Calu3 (cell line): ENCODE results near the gene SPART. TPM values are rescaled to one million over a fixed set of nuclear protein-coding genes. Genes with fewer than 3 reads are reported as not detected.

Experiments
- BruUV-seq: library from RNA; stranded (reverse); fragments of 400-500 nt; replicated peaks from 2 replicates; lab custom pipeline; 2021; lab: Mats Ljungman, UMichigan
- CTCF ChIA-PET: fragments of 300-600 bp; sonication (Branson Sonifier 250); formaldehyde crosslinking; loops from one replicate; lab custom pipeline; 2022; ENCODE audit warnings: antibody characterized with exemption; lab: Charles Lee
- DNase-seq: peaks from one replicate; pipeline ENCODE4 v3.0.0; 2022
- H3K27ac Mint-ChIP-seq: one replicate; pipeline ENCODE4 v1.8.0; 2022; ENCODE audit warnings: mixed read lengths; ENCODE audit not compliant: unreplicated experiment
- H3K27me3 Mint-ChIP-seq: one replicate; pipeline ENCODE4 v1.8.0; 2022; ENCODE audit warnings: mixed read lengths; ENCODE audit not compliant: unreplicated experiment
- H3K36me3 Mint-ChIP-seq: one replicate; pipeline ENCODE4 v1.8.0; 2022; ENCODE audit warnings: mild to moderate bottlenecking, moderate library complexity, mixed read lengths; ENCODE audit not compliant: insufficient read depth, unreplicated experiment
- H3K4me1 Mint-ChIP-seq: one replicate; pipeline ENCODE4 v1.8.0; 2022; ENCODE audit warnings: mild to moderate bottlenecking, low read depth, mixed read lengths; ENCODE audit not compliant: unreplicated experiment
- H3K4me3 Mint-ChIP-seq: one replicate; pipeline ENCODE4 v1.8.0; 2022; ENCODE audit warnings: mild to moderate bottlenecking, low read depth, moderate library complexity, mixed read lengths; ENCODE audit not compliant: unreplicated experiment
- H3K9me3 Mint-ChIP-seq: one replicate; pipeline ENCODE4 v1.8.0; 2022; ENCODE audit warnings: low read depth, mixed read lengths; ENCODE audit not compliant: unreplicated experiment
- CTCF ChIP-seq: fragments of 200-600 bp; IDR thresholded peaks from one replicate; pipeline ENCODE4 v1.8.0; 2022; ENCODE audit warnings: antibody characterized with exemption; ENCODE audit not compliant: unreplicated experiment
- intact Hi-C: fragments of 100-400 bp; cut with micrococcal nuclease; formaldehyde crosslinking; loops from one replicate; pipeline ENCODE4 v1.10.0; 2022; ENCODE audit not compliant: unreplicated experiment
- total RNA-seq: library from RNA; stranded (reverse); gene quantifications from 2 replicates; pipeline ENCODE4 v1.2.3, GENCODE V29; 2022

SPART gene
- total RNA-seq, 1 experiment from 2014 or later, result not detected

- Mint-ChIP-seq H3K36me3 (no peaks in the 10 kb centered on the region), H3K4me3 (no peak overlapping the region), H3K9me3 (no peaks in the 10 kb centered on the region), H3K4me1 (no peaks in the 10 kb centered on the region), H3K27me3 (peaks cover 11% of the 10 kb centered on the region), H3K27ac (no peak overlapping the region)
- no peak for TF ChIP-seq CTCF
- no TSS peak for BruUV-seq
- DNase-seq, result no peak
- CTCF ChIA-PET, result no interaction called here
- intact Hi-C loops, result no loop called here
Observed at GRCh38 chr13:36369268-36370107, 23.3 kb upstream of the SPART start.

- H3K4me3 Mint-ChIP-seq, result no peak overlapping the region
- no peaks in the 10 kb centered on the region for H3K9me3 Mint-ChIP-seq
- TF ChIP-seq CTCF, result no peak
- CTCF ChIA-PET, result no interaction called here
- no peaks in the 10 kb centered on the region for H3K36me3 Mint-ChIP-seq
- intact Hi-C loops, result no loop called here
- no peaks in the 10 kb centered on the region for H3K4me1 Mint-ChIP-seq
- DNase-seq, result no peak
- peaks cover 11% of the 10 kb centered on the region for H3K27me3 Mint-ChIP-seq
- no peak overlapping the region for H3K27ac Mint-ChIP-seq
- BruUV-seq, result no TSS peak
Observed at GRCh38 chr13:36366031-36366430, 19.8 kb upstream of the SPART start.

GRCh38 chr13:36363366-36363863, 17.2 kb upstream of the SPART start:
- H3K36me3 Mint-ChIP-seq, result no peaks in the 10 kb centered on the region
- H3K4me3 Mint-ChIP-seq, result no peak overlapping the region
- TF ChIP-seq CTCF, result no peak
- intact Hi-C loops, result no loop called here
- H3K9me3 Mint-ChIP-seq, result no peaks in the 10 kb centered on the region
- CTCF ChIA-PET, result interaction anchor here (0.6 kb wide), 1 partner anchor 300 kb away, joined by 3 read pairs; no protein-coding TSS in a partner anchor
- peaks cover 11% of the 10 kb centered on the region for H3K27me3 Mint-ChIP-seq
- H3K4me1 Mint-ChIP-seq, result no peaks in the 10 kb centered on the region
- H3K27ac Mint-ChIP-seq, result no peak overlapping the region
- no TSS peak for BruUV-seq
- no peak for DNase-seq

- TF ChIP-seq CTCF, result no peak
- no peak for DNase-seq
- H3K36me3 Mint-ChIP-seq, result no peaks in the 10 kb centered on the region
- CTCF ChIA-PET, result no interaction called here
- no peaks in the 10 kb centered on the region for H3K4me1 Mint-ChIP-seq
- no peaks in the 10 kb centered on the region for H3K9me3 Mint-ChIP-seq
- intact Hi-C loops, result no loop called here
- peaks cover 11% of the 10 kb centered on the region for H3K27me3 Mint-ChIP-seq
- no peak overlapping the region for H3K27ac Mint-ChIP-seq
- no TSS peak for BruUV-seq
- H3K4me3 Mint-ChIP-seq, result no peak overlapping the region
Observed at GRCh38 chr13:36362914-36363313, 16.7 kb upstream of the SPART start.
